ENCODE data around the gene ATP11C.
"Not testable (repeated sequence)": the region's sequence is repeated elsewhere in the genome, so short reads cannot be mapped to it uniquely, and the experiment has no call there.

The ATP11C gene

GRCh38 chrX:139851730-139852129, 81.1 kb downstream of the ATP11C start:
- DNase-seq: no peak

GRCh38 chrX:139850968-139851367, 81.9 kb downstream of the ATP11C start:
- no peak for DNase-seq

GRCh38 chrX:139844884-139845283, 88.0 kb downstream of the ATP11C start:
- no peak for DNase-seq

GRCh38 chrX:139844163-139844562, 88.7 kb downstream of the ATP11C start:
- no peak for DNase-seq

- DNase-seq: no peak
These were observed 90.3 kb downstream of the ATP11C start for GRCh38 chrX:139842326-139843185.

- not testable (repeated sequence) for DNase-seq
These were observed 96.5 kb downstream of the ATP11C start for GRCh38 chrX:139836335-139836734.

GRCh38 chrX:139834879-139835278, 98.0 kb downstream of the ATP11C start:
- DNase-seq: no peak

- DNase-seq: no peak
These were observed 100.0 kb downstream of the ATP11C start for GRCh38 chrX:139832718-139833309.

GRCh38 chrX:139831675-139832456, 101.0 kb downstream of the ATP11C start:
- DNase-seq: no peak

- no peak for DNase-seq
These were observed 101.8 kb downstream of the ATP11C start for GRCh38 chrX:139831017-139831416.

- no peak for DNase-seq
These were observed 104.0 kb downstream of the ATP11C start for GRCh38 chrX:139828830-139829229.

GRCh38 chrX:139828033-139828432, 104.8 kb downstream of the ATP11C start:
- DNase-seq: no peak

GRCh38 chrX:139826065-139827044, 106.5 kb downstream of the ATP11C start:
- DNase-seq: no peak

GRCh38 chrX:139825618-139826017, 107.2 kb downstream of the ATP11C start:
- DNase-seq: no peak

GRCh38 chrX:139823806-139824205, 109.0 kb downstream of the ATP11C start:
- no peak for DNase-seq

- DNase-seq: no peak
These were observed 112.4 kb downstream of the ATP11C start for GRCh38 chrX:139820358-139820984.

GRCh38 chrX:139816204-139816603, 116.6 kb downstream of the ATP11C start:
- no peak for DNase-seq

- DNase-seq: no peak
These were observed 117.1 kb downstream of the ATP11C start for GRCh38 chrX:139815771-139816170.

- DNase-seq: no peak
These were observed 120.8 kb downstream of the ATP11C start for GRCh38 chrX:139811942-139812629.

GRCh38 chrX:139804482-139804881, 128.4 kb downstream of the ATP11C start:
- no peak for DNase-seq

- DNase-seq: no peak
These were observed 129.6 kb downstream of the ATP11C start for GRCh38 chrX:139803224-139803623.

All from stimulated activated CD4-positive, alpha-beta T cell treated with anti-CD3 and anti-CD28 coated beads, Interleukin-15, amount 100 ng/mL, for 24 hours (primary cell).